Peyer's patch (tissue), 4 donors: ENCODE data around the gene RASSF1. TPM values are rescaled to one million over a fixed set of nuclear protein-coding genes. Genes with fewer than 3 reads are reported as not detected.
A peak's percentile ranks its signal among the peaks of the same experiment; 100 is the strongest.

Experiments used
- DNase-seq, 3 donors: peaks; one replicate each; pipeline ENCODE4 v3.0.0-alpha.2; 2017 to 2019
- H3K27ac ChIP-seq, 4 donors: fragments of 200-600 bp; sonication (generic); one replicate each; pipeline ENCODE4 v1.5.1; 2016 to 2019
- H3K27me3 ChIP-seq, 2 donors: fragments of 200-600 bp; sonication (generic); one replicate each; pipeline ENCODE4 v1.5.1; 2019
- H3K36me3 ChIP-seq, 3 donors: fragments of 200-600 bp; sonication (generic); one replicate each; pipeline ENCODE4 v1.5.1; 2016 to 2019
- H3K4me1 ChIP-seq, 4 donors: fragments of 200-600 bp; sonication (generic); one replicate each; pipeline ENCODE4 v1.5.1; 2016 to 2019
- H3K4me3 ChIP-seq, 4 donors: fragments of 200-600 bp; sonication (generic); 1 replicate in 3 of 4; 2 replicates in 1 of 4; pipeline ENCODE4 v1.5.1; 2016 to 2019; ENCODE audit warnings: mild to moderate bottlenecking in 1 of 4
- H3K9me3 ChIP-seq, 4 donors: fragments of 200-600 bp; sonication (generic); one replicate each; pipeline ENCODE4 v1.5.1; 2016 to 2019; ENCODE audit warnings: mild to moderate bottlenecking in 1 of 4
- POLR2A ChIP-seq, 2 donors: fragments of 450-650 bp; IDR thresholded peaks; one replicate each; pipeline ENCODE4 v1.5.1; 2017; ENCODE audit warnings: antibody characterized with exemption in 2 of 2, mild to moderate bottlenecking in 2 of 2, moderate library complexity in 2 of 2
- total RNA-seq, 4 donors: library from RNA; depleted of rRNA; stranded (reverse); fragments of >200 nt; gene quantifications; one replicate each; pipeline ENCODE4 v1.1.0, GENCODE V29; 2016
- TF ChIP-seq, protein P1 (sequence below), 6 experiments: fragments of 450-650 bp in 4 of 6; fragments of 200-600 bp in 2 of 6; sonication (generic) in 1 of 6; IDR thresholded peaks; one replicate each; pipeline ENCODE4 v1.5.1; 2017 to 2019; ENCODE audit warnings: antibody characterized with exemption in 6 of 6, mild to moderate bottlenecking in 3 of 6, moderate library complexity in 1 of 6

RASSF1 gene
- total RNA-seq, 4 donors from 2014 or later: 27.6 to 80.0 (median 29.4) TPM

DNA sequence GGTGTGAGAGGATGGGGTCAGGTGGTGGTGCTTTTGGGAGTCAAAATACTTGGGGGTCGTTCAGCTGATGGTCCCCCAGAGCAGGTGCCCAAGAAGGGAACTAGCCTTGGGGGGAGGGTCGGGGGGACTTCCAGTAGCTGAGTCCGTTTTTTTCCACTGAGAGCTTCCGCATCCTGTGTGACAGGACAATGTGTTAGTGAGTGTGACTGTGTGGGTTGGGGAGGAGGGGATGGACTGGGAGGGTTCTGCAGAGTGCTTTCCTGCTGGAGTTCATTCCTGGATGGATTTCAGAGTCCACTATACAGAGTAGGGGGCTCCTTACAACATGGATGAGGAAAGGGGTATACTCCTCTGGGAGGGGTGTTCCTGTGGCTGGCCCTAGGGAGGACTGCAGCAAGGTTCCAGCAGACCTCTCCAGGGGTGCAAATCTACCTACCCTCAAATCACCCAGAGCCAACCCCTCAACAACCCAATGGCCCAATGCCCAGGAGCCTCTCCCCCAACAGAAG, 17.5 kb downstream of the RASSF1 start:
- DNase-seq: no peak
- no peaks in the 10 kb centered on the region for H3K9me3 ChIP-seq
- H3K4me1 ChIP-seq: peaks cover 4 to 52% (median 18%) of the 10 kb centered on the region in 4 donors
- H3K4me3 ChIP-seq: no peak overlapping the region
- peaks cover 0 to 22% (median 0%) of the 10 kb centered on the region in 3 donors for H3K36me3 ChIP-seq
- TF ChIP-seq, protein P1, sequence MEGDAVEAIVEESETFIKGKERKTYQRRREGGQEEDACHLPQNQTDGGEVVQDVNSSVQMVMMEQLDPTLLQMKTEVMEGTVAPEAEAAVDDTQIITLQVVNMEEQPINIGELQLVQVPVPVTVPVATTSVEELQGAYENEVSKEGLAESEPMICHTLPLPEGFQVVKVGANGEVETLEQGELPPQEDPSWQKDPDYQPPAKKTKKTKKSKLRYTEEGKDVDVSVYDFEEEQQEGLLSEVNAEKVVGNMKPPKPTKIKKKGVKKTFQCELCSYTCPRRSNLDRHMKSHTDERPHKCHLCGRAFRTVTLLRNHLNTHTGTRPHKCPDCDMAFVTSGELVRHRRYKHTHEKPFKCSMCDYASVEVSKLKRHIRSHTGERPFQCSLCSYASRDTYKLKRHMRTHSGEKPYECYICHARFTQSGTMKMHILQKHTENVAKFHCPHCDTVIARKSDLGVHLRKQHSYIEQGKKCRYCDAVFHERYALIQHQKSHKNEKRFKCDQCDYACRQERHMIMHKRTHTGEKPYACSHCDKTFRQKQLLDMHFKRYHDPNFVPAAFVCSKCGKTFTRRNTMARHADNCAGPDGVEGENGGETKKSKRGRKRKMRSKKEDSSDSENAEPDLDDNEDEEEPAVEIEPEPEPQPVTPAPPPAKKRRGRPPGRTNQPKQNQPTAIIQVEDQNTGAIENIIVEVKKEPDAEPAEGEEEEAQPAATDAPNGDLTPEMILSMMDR (IDR thresholded peaks at IDR 0.05): no peak
- TF ChIP-seq POLR2A (IDR thresholded peaks at IDR 0.05): no peak
- H3K27ac ChIP-seq: peak overlapping the region; percentile 88 to 95 (median 90)
- H3K27me3 ChIP-seq: no peaks in the 10 kb centered on the region

DNA sequence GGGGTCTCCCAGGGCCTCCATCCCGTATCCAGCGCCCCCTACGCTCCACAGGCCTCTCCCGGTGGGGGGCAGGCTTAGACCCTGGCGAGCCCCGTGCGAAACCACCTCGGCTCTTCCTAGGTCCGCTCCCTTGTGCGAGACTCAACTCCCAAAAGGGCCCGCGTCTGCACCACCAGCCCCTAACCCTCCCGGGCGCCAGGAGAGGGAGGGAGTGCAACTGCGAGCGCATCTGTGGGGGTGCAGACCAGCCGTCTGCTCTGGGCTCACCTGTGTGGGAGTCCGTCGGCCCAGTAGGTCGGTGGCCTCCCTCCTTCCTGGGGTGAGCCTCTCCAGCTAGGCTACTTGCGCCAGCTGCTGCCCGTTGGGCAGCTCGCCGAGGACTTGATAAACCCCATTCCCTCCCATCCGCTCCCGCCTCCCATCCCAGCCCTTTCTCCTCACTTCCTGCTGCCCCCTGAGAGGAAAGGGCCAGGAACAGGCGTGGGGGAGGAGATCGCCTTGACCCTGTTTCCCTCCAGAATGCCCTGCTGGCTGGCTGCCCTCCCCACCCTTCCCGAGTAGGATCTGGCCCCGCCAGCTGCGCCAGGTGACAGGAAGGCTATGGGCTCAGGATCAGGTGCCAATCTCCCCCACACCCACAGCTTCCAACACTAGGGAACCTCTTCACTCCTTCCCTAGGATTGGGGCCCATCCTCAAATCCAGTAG, 18.1 kb downstream of the RASSF1 start, which contains the start of gene HYAL2:
TSS of gene HYAL2 (minus strand) at position 360 of the 706 bp plus-strand sequence. CDS start 2,256 bp downstream, outside the sequence.
- Histone ChIP-seq H3K27ac (peak within 1 kb of the TSS; percentile 88 to 95 (median 90)), H3K4me3 (peak within 1 kb of the TSS; percentile 77 to 98 (median 93)), H3K36me3 (peaks cover 0 to 22% (median 0%) of the 10 kb centered on the region in 3 donors), H3K9me3 (no peaks in the 10 kb centered on the region), H3K27me3 (no peaks in the 10 kb centered on the region), H3K4me1 (peaks cover 4 to 57% (median 17%) of the 10 kb centered on the region in 4 donors)
- DNase-seq: peak in 1 of 3 donors; percentile 60
- TF ChIP-seq, protein P1 (IDR thresholded peaks at IDR 0.05): no peak
- no peak for TF ChIP-seq POLR2A (IDR thresholded peaks at IDR 0.05)

DNA sequence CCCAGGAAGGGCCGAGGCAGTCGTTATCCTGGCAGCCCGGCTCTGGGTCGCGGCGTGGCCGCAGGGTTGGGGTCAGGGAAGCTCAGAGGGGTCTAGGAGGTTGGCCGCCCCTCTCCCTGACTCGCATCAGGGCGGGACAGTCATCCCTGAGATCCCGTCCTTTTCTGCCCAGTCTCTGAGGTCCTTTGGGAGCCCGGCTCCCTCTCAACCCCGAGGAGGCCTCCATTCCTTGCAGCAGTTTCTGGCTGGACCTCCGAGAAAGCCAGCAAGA, 18.6 kb downstream of the RASSF1 start:
- Histone ChIP-seq H3K36me3 (peaks cover 0 to 22% (median 0%) of the 10 kb centered on the region in 3 donors), H3K9me3 (no peaks in the 10 kb centered on the region), H3K27ac (peak overlapping the region; percentile 88 to 95 (median 90)), H3K4me1 (peaks cover 6 to 57% (median 16%) of the 10 kb centered on the region in 4 donors), H3K27me3 (no peaks in the 10 kb centered on the region), H3K4me3 (peak overlapping the region; percentile 77 to 98 (median 93))
- DNase-seq: no peak
- TF ChIP-seq POLR2A (IDR thresholded peaks at IDR 0.05): peak in 1 of 2 donors; percentile 34
- TF ChIP-seq, protein P1 (IDR thresholded peaks at IDR 0.05): no peak

DNA sequence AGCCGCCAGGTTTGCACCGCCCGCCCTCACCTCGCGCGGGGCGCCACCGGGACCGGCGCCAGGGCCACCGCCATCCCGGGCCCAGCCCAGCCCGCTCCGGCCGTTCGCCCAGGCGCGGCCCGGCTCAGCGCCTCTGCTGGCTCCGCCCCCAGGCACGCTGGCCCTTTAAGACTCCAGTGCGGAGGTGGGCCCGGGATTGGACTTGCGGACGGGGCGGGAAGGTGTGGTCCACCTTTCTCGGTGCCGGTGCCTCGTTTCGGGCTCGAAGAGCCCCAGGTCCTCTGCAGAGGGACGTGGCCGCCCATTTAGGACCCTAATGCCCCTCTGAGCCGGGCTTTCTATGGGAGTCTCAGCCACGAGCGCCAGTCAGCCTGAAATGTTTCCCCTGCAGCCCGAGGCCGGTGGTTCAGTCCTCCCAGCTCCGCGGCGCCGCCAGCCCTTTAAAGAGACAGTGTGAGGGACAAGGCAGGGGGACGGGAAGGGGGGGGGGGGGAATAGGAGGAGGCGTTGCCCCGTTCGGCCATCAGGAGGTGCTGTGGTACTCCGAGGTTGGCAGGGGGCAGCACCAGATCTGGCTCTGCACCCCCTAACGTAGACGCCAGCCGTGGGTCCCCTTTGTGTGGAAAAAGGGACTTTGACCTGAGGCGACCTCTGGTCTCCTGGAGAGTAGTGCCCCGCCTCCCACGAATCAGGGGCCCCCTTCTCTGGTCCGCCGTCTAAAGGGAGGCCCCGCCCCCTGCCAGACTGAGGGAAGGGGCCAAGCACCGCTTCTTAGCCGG, 19.1 kb downstream of the RASSF1 start:
- no peaks in the 10 kb centered on the region for H3K9me3 ChIP-seq

DNA sequence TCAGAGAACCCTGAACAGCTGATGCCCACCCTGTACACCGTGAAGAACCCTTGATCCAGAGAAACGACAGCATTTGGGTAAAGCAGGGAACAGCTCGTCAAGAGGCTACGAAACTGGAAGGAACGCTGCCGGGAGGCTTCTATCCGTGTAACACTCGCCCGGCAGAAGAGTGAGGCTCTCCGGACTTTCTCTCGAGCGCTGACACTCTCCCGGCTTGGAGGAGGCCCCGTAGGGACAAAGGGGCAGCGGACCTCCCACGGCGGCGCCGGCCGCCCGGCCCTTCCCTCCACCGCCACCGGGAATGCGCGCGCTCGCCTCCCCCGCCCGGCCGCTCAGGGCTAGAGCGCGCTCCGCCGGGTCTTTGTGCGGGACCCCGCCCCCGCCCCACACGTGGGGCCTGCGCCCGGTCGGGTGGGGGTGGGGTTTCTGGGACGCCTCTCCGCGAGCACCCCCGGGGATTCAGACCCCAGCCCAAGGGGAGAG, 19.7 kb downstream of the RASSF1 start:
- Histone ChIP-seq H3K4me3 (peak overlapping the region; percentile 77 to 98 (median 93)), H3K27ac (peak overlapping the region; percentile 88 to 95 (median 90)), H3K4me1 (peaks cover 7 to 64% (median 22%) of the 10 kb centered on the region in 4 donors), H3K27me3 (no peaks in the 10 kb centered on the region), H3K9me3 (no peaks in the 10 kb centered on the region), H3K36me3 (peaks cover 0 to 20% (median 0%) of the 10 kb centered on the region in 3 donors)
- DNase-seq: peak; percentile 78 to 90 (median 90)
- TF ChIP-seq, protein P1 (IDR thresholded peaks at IDR 0.05): no peak
- peak; percentile 39 to 61 for TF ChIP-seq POLR2A (IDR thresholded peaks at IDR 0.05)

More for the DNA sequence above, 19.1 kb downstream of the RASSF1 start:
- peak overlapping the region; percentile 88 to 95 (median 90) for H3K27ac ChIP-seq
- peak overlapping the region; percentile 77 to 98 (median 93) for H3K4me3 ChIP-seq
- no peaks in the 10 kb centered on the region for H3K27me3 ChIP-seq
- DNase-seq: peak; percentile 88 to 94 (median 94)
- H3K36me3 ChIP-seq: peaks cover 0 to 22% (median 0%) of the 10 kb centered on the region in 3 donors
- peaks cover 7 to 58% (median 19%) of the 10 kb centered on the region in 4 donors for H3K4me1 ChIP-seq
- TF ChIP-seq, protein P1 (IDR thresholded peaks at IDR 0.05): peak; percentile 3 to 62 (median 40)
- peak in 1 of 2 donors; percentile 27 for TF ChIP-seq POLR2A (IDR thresholded peaks at IDR 0.05)
